Muscle layer of colon (tissue), 2 donors: ENCODE results near the gene CUL2.
"Not testable (repeated sequence)": the region's sequence is repeated elsewhere in the genome, so short reads cannot be mapped to it uniquely, and the experiment has no call there.

ENCODE experiments used
- H3K27ac ChIP-seq: one replicate; pipeline ENCODE4 v1.7.0; 2013; ENCODE audit warnings: low read depth, mild to moderate bottlenecking, low read length, moderate library complexity
- H3K27me3 ChIP-seq, 2 donors: one replicate each; pipeline ENCODE4 v1.7.0; 2013; ENCODE audit warnings: low read length in 2 of 2, mild to moderate bottlenecking in 2 of 2; ENCODE audit not compliant: insufficient read depth in 2 of 2, control insufficient read depth in 1 of 2
- H3K36me3 ChIP-seq: one replicate; pipeline ENCODE4 v1.7.0; 2013; ENCODE audit warnings: mild to moderate bottlenecking, low read length; ENCODE audit not compliant: insufficient read depth
- H3K4me1 ChIP-seq: one replicate; pipeline ENCODE4 v1.7.0; 2013; ENCODE audit warnings: mild to moderate bottlenecking, low read length; ENCODE audit not compliant: insufficient read depth
- H3K4me3 ChIP-seq, 2 donors: one replicate each; pipeline ENCODE4 v1.7.0; 2013; ENCODE audit warnings: low read length in 2 of 2, low read depth in 1 of 2, mild to moderate bottlenecking in 1 of 2, moderate library complexity in 1 of 2
- H3K9ac ChIP-seq: one replicate; pipeline ENCODE4 v1.7.0; 2013; ENCODE audit warnings: low read length
- H3K9me3 ChIP-seq: one replicate; pipeline ENCODE4 v1.7.0; 2013; ENCODE audit warnings: mild to moderate bottlenecking, low read length
- donor health status: abdominal sarcoma.
- donor health status: Adenocarcinoma of cecum.

Gene CUL2

DNA sequence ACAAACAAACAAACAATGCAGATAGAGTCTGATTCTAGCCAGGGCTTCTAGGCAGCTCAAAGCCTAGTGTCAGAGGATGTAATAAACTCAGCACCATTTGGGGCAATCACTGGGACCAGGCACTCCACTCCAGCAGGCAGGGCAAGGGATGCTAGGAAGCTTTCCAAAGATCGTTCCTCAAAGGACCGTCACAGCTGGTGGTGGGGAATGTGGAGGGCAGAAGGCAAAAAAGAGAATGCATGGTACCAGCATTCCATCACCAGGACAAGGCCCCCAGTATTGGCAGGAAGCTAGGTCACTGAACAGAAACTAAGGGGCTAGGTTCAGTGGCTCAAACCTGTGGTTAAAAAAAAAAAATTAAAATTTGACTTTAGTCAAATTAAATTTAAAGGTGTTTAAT is 94.2 kb downstream of the CUL2 start:
- Histone ChIP-seq H3K27ac (no peak overlapping the region), H3K27me3 (no peaks in the 10 kb centered on the region), H3K9ac (no peak overlapping the region), H3K4me1 (peaks cover 13% of the 10 kb centered on the region), H3K9me3 (no peaks in the 10 kb centered on the region), H3K36me3 (no peaks in the 10 kb centered on the region), H3K4me3 (no peak overlapping the region)

GRCh38 chr10:34994565-34995142 is 95.5 kb downstream of the CUL2 start:
- Histone ChIP-seq H3K27me3 (no peaks in the 10 kb centered on the region), H3K4me1 (peaks cover 13% of the 10 kb centered on the region), H3K9ac (no peak overlapping the region), H3K9me3 (no peaks in the 10 kb centered on the region), H3K4me3 (no peak overlapping the region), H3K27ac (no peak overlapping the region), H3K36me3 (no peaks in the 10 kb centered on the region)

GRCh38 chr10:34993782-34994181 is 96.4 kb downstream of the CUL2 start:
- peaks cover 13% of the 10 kb centered on the region for H3K4me1 ChIP-seq
- H3K36me3 ChIP-seq = no peaks in the 10 kb centered on the region
- no peak overlapping the region for H3K27ac ChIP-seq
- no peak overlapping the region for H3K9ac ChIP-seq
- H3K4me3 ChIP-seq = no peak overlapping the region
- no peaks in the 10 kb centered on the region for H3K27me3 ChIP-seq
- no peaks in the 10 kb centered on the region for H3K9me3 ChIP-seq

DNA sequence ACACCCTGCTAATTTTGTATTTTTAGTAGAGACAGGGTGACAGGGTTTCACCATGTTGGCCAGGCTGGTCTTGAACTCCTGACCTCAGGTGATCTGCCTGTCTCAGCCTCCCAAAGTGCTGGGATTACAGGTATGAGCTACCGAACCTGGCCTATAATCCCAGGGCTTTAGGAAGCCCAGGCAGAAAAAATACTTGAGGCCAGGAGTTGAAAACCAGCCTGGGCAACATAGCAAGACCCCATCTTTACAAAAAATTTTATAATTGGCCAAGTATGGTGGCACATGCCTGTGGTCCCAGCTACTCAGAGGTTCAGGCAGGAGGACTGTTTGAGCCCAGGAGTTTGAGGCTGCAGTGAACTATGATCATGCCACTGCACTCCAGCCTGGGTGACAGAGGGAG is 99.0 kb downstream of the CUL2 start:
- H3K9me3 ChIP-seq, H3K9ac ChIP-seq, H3K36me3 ChIP-seq, H3K27ac ChIP-seq, H3K4me3 ChIP-seq, H3K27me3 ChIP-seq: not testable (repeated sequence)
- H3K4me1 ChIP-seq = peaks cover 13% of the 10 kb centered on the region

DNA sequence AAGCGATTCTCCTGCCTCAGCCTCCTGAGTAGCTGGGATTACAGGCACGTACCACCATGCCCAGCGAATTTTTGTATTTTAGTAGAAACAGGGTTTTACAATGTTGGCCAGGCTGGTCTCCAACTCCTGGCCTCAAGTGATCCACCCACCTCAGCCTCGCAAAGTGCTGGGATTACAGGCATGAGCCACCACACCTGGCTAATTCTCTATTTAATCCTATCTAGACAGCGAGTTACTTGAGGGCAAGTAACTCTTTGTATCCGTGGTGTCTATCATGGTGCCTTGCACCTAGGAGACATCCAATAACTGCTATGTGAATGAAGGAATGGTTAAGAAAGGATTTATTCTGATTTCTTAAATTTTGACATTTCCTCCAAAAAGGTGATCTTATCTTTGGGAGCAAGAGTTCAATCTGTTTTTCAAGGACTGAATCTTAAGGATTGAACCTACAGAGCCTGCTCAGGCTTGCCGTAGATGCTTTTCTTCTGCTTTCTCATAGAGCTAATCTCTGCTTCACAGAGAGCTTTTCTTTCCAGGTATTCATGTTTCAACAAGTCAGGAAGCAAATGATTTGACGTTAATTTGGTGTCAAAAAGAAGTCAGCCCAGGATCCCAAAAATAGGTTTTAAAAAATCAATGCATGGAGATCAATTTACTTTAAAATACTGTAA is 101.6 kb downstream of the CUL2 start:
- Histone ChIP-seq H3K4me3 (no peak overlapping the region), H3K36me3 (no peaks in the 10 kb centered on the region), H3K9me3 (peaks cover 4% of the 10 kb centered on the region), H3K27me3 (no peaks in the 10 kb centered on the region), H3K27ac (no peak overlapping the region), H3K4me1 (no peaks in the 10 kb centered on the region), H3K9ac (no peak overlapping the region)

- H3K36me3 ChIP-seq = no peaks in the 10 kb centered on the region
- peaks cover 4% of the 10 kb centered on the region for H3K9me3 ChIP-seq
- H3K4me3 ChIP-seq = no peak overlapping the region
- no peaks in the 10 kb centered on the region for H3K4me1 ChIP-seq
- H3K27me3 ChIP-seq = no peaks in the 10 kb centered on the region
- H3K9ac ChIP-seq = no peak overlapping the region
- no peak overlapping the region for H3K27ac ChIP-seq
Measured at GRCh38 chr10:34985823-34986222, 104.3 kb downstream of the CUL2 start.

DNA sequence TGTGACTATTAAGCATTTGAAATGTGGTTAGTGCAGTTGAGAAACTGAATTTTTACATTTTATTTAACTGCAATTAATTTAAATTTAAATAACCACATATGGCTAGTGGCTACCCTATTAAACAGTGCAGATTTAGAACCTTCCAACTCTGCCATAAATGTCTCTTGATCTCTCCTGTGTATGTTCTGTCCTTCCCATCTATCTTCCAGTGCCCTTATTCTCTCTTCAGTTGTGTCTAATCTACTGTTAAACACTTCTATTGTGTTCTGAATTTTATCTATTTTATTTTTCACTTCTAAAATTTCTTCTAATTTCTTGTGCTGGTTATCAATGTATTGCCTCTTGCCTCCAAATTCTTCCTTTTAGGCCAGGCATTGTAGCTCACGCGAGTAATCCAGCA is 105.0 kb downstream of the CUL2 start:
- no peaks in the 10 kb centered on the region for H3K36me3 ChIP-seq
- no peaks in the 10 kb centered on the region for H3K4me1 ChIP-seq
- H3K4me3 ChIP-seq = no peak overlapping the region
- H3K27me3 ChIP-seq = no peaks in the 10 kb centered on the region
- no peak overlapping the region for H3K9ac ChIP-seq
- H3K9me3 ChIP-seq = peaks cover 4% of the 10 kb centered on the region
- H3K27ac ChIP-seq = no peak overlapping the region

- Histone ChIP-seq H3K9me3 (peaks cover 4% of the 10 kb centered on the region), H3K4me1 (no peaks in the 10 kb centered on the region), H3K36me3 (no peaks in the 10 kb centered on the region), H3K27ac (no peak overlapping the region), H3K27me3 (no peaks in the 10 kb centered on the region), H3K9ac (no peak overlapping the region), H3K4me3 (no peak overlapping the region)
Measured at GRCh38 chr10:34981844-34982243, 108.3 kb downstream of the CUL2 start.

DNA sequence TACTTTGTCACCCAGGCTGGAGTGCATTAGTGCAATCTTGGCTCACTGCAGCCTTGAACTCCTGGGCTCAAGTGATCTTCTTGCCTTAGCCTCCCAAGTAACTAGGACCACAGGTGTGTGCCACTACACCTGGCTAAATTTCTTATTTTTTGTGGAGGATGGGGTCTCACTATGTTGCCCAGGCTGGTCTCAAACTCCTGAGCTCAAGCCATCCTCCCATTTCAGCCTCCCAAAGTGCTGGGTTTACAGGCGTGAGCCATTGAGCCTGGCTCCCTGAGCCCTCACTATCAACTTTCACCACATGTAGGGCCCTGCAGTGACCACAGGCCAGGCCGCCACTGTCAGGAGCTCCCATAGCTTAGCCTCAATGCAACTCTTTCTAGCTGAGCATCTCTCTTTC is 110.2 kb downstream of the CUL2 start:
- Histone ChIP-seq H3K36me3 (no peaks in the 10 kb centered on the region), H3K4me1 (no peaks in the 10 kb centered on the region), H3K9me3 (peaks cover 2% of the 10 kb centered on the region), H3K4me3 (no peak overlapping the region), H3K27me3 (no peaks in the 10 kb centered on the region), H3K9ac (no peak overlapping the region), H3K27ac (no peak overlapping the region)

DNA sequence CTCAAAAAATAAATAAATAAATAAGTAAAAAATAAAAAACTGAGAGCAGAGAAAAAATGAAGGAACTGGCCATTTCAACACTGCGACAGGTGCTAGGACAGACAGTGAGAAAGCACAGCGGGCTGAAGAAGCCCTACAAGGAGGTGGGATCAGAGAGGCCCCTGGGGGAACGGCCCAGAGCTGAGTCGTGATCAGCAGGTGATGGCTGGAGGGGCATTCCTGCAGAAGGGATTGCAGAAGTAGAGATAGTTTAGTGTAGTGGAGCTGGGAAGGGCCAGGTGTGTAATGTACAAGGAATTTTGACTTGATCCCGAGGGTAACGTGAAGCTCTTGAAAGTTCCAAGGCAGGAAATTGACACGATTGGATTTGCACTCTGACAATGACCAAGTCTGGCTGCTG is 112.1 kb downstream of the CUL2 start:
- Histone ChIP-seq H3K9me3 (no peaks in the 10 kb centered on the region), H3K36me3 (no peaks in the 10 kb centered on the region), H3K27me3 (no peaks in the 10 kb centered on the region), H3K4me3 (no peak overlapping the region), H3K4me1 (no peaks in the 10 kb centered on the region), H3K27ac (no peak overlapping the region), H3K9ac (no peak overlapping the region)

GRCh38 chr10:34976380-34976910 is 113.7 kb downstream of the CUL2 start:
- H3K9me3 ChIP-seq, H3K27me3 ChIP-seq, H3K9ac ChIP-seq, H3K4me1 ChIP-seq, H3K27ac ChIP-seq, H3K4me3 ChIP-seq, H3K36me3 ChIP-seq: not testable (repeated sequence)
